Upper lobe of left lung (tissue), 6 donors: ENCODE results near the gene COL19A1. TPM values are rescaled to one million over a fixed set of nuclear protein-coding genes. Genes with fewer than 3 reads are reported as not detected.

Experiments
- ATAC-seq, 2 donors: fragments of 200-7000 bp; cut with Tn5 transposase; one replicate each; pipeline ENCODE4 v1.9.1; 2022; ENCODE audit warnings: mild to moderate bottlenecking in 2 of 2, moderate library complexity in 2 of 2; ENCODE audit not compliant: low FRiP score in 2 of 2
- DNase-seq, 2 donors: peaks; one replicate each; pipeline ENCODE4 v3.0.0-alpha.2; 2019 to 2020
- H3K27ac ChIP-seq, 4 donors: fragments of 200-600 bp; sonication (generic); one replicate each; pipeline ENCODE4 v1.5.1; 2016 to 2019
- H3K27me3 ChIP-seq, 4 donors: fragments of 200-600 bp; sonication (generic); one replicate each; pipeline ENCODE4 v1.5.1; 2017 to 2019
- H3K36me3 ChIP-seq, 4 donors: fragments of 200-600 bp; sonication (generic); one replicate each; pipeline ENCODE4 v1.5.1; 2016 to 2019
- H3K4me1 ChIP-seq, 4 donors: fragments of 200-600 bp; sonication (generic); one replicate each; pipeline ENCODE4 v1.5.1; 2018 to 2019
- H3K4me3 ChIP-seq, 4 donors: fragments of 200-600 bp; sonication (generic); one replicate each; pipeline ENCODE4 v1.5.1; 2017 to 2019; ENCODE audit warnings: mild to moderate bottlenecking in 2 of 4, moderate library complexity in 1 of 4
- H3K9me3 ChIP-seq, 4 donors: fragments of 200-600 bp; sonication (generic); one replicate each; pipeline ENCODE4 v1.5.1; 2018 to 2019
- CTCF ChIP-seq, 6 experiments: fragments of 450-650 bp in 4 of 6; fragments of 200-600 bp in 2 of 6; sonication (generic) in 2 of 6; IDR thresholded peaks; one replicate each; pipeline ENCODE4 v1.5.1; 2016 to 2019; ENCODE audit warnings: antibody characterized with exemption in 6 of 6
- EP300 ChIP-seq, 4 donors: sonication (generic); formaldehyde crosslinking; IDR thresholded peaks; one replicate each; pipeline ENCODE4 v1.5.1; 2017; ENCODE audit warnings: antibody characterized with exemption in 4 of 4, control low read depth in 2 of 4
- POLR2A ChIP-seq, 4 donors: fragments of 450-650 bp; IDR thresholded peaks; one replicate each; pipeline ENCODE4 v1.5.1; 2016 to 2017; ENCODE audit warnings: antibody characterized with exemption in 4 of 4, mild to moderate bottlenecking in 2 of 4
- POLR2AphosphoS5 ChIP-seq, 2 donors: sonication (generic); formaldehyde crosslinking; IDR thresholded peaks; one replicate each; pipeline ENCODE4 v1.5.1; 2017; ENCODE audit warnings: antibody characterized with exemption in 2 of 2
- WGBS, 2 donors: methylation state at CpG; one replicate each; pipeline ENCODE4 v1.1.5; 2017 to 2018; 5-methylcytosine and 5-hydroxymethylcytosine counted together
- total RNA-seq, 6 donors: library from RNA; depleted of rRNA in 4 of 6; stranded (reverse); fragments of >200 nt in 4 of 6; gene quantifications; one replicate each; pipeline versions ENCODE4 v1.1.0 to v1.2.1, GENCODE V29; 2016 to 2021
- donor health status: DM: no; HTN: no; CAD: no; lungs with moderate emphysema.
- donor health status: DM: no; HTN: yes; CAD: no; lungs with severe emphysema.

Gene COL19A1
- total RNA-seq, 6 donors from 2014 or later = 0.49 to 1.0 TPM; not detected in 4

GRCh38 chr6:69895396-69895795, 29.0 kb downstream of the COL19A1 start:
- H3K9me3 ChIP-seq = no peaks in the 10 kb centered on the region
- no peaks in the 10 kb centered on the region for H3K36me3 ChIP-seq
- H3K27me3 ChIP-seq = no peaks in the 10 kb centered on the region
- H3K4me3 ChIP-seq = no peak overlapping the region
- 89 to 93% methylated on average over 4 of the region's 4 CpGs for WGBS, 2 donors
- H3K4me1 ChIP-seq = no peaks in the 10 kb centered on the region
- TF ChIP-seq EP300 (IDR thresholded peaks at IDR 0.05) (no peak), POLR2A (IDR thresholded peaks at IDR 0.05) (no peak), POLR2AphosphoS5 (IDR thresholded peaks at IDR 0.05) (no peak), CTCF (IDR thresholded peaks at IDR 0.05) (no peak)
- DNase-seq (no peak), ATAC-seq (no peak)
- no peak overlapping the region for H3K27ac ChIP-seq

- no peak overlapping the region for H3K27ac ChIP-seq
- H3K4me1 ChIP-seq = no peaks in the 10 kb centered on the region
- no peaks in the 10 kb centered on the region for H3K36me3 ChIP-seq
- WGBS, 2 donors = 94 to 96% methylated on average over 2 of the region's 2 CpGs
- DNase-seq (no peak), ATAC-seq (no peak)
- no peak overlapping the region for H3K4me3 ChIP-seq
- TF ChIP-seq POLR2A (IDR thresholded peaks at IDR 0.05) (no peak), EP300 (IDR thresholded peaks at IDR 0.05) (no peak), CTCF (IDR thresholded peaks at IDR 0.05) (no peak)
- H3K9me3 ChIP-seq = no peaks in the 10 kb centered on the region
- H3K27me3 ChIP-seq = no peaks in the 10 kb centered on the region
Observed at GRCh38 chr6:69900869-69901268, 34.5 kb downstream of the COL19A1 start.

- no peaks in the 10 kb centered on the region for H3K9me3 ChIP-seq
- TF ChIP-seq POLR2AphosphoS5 (IDR thresholded peaks at IDR 0.05) = no peak
- TF ChIP-seq CTCF (IDR thresholded peaks at IDR 0.05) = no peak
- TF ChIP-seq POLR2A (IDR thresholded peaks at IDR 0.05) = no peak
- no peak for TF ChIP-seq EP300 (IDR thresholded peaks at IDR 0.05)
- no peaks in the 10 kb centered on the region for H3K4me1 ChIP-seq
- ATAC-seq (no peak), DNase-seq (no peak)
- H3K4me3 ChIP-seq = no peak overlapping the region
- H3K36me3 ChIP-seq = no peaks in the 10 kb centered on the region
- H3K27me3 ChIP-seq = no peaks in the 10 kb centered on the region
- WGBS, 2 donors = 95 to 96% methylated on average over 3 of the region's 3 CpGs
- H3K27ac ChIP-seq = no peak overlapping the region
Observed at GRCh38 chr6:69901361-69901760, 35.0 kb downstream of the COL19A1 start.

GRCh38 chr6:69907981-69908498, 41.7 kb downstream of the COL19A1 start:
- 37 to 53% methylated on average over 1 of the region's 1 CpG for WGBS, 2 donors
- Histone ChIP-seq H3K27me3 (no peaks in the 10 kb centered on the region), H3K36me3 (no peaks in the 10 kb centered on the region), H3K4me3 (no peak overlapping the region), H3K9me3 (no peaks in the 10 kb centered on the region), H3K27ac (no peak overlapping the region), H3K4me1 (no peaks in the 10 kb centered on the region)
- no peak for DNase-seq
- TF ChIP-seq EP300 (IDR thresholded peaks at IDR 0.05) (no peak), POLR2AphosphoS5 (IDR thresholded peaks at IDR 0.05) (no peak), CTCF (IDR thresholded peaks at IDR 0.05) (no peak), POLR2A (IDR thresholded peaks at IDR 0.05) (no peak)
- ATAC-seq = no peak

- Histone ChIP-seq H3K4me1 (no peaks in the 10 kb centered on the region), H3K27me3 (no peaks in the 10 kb centered on the region), H3K9me3 (no peaks in the 10 kb centered on the region), H3K4me3 (no peak overlapping the region), H3K36me3 (no peaks in the 10 kb centered on the region), H3K27ac (no peak overlapping the region)
- DNase-seq (no peak), ATAC-seq (no peak)
- no peak for TF ChIP-seq POLR2AphosphoS5 (IDR thresholded peaks at IDR 0.05)
- TF ChIP-seq CTCF (IDR thresholded peaks at IDR 0.05) = no peak
- no peak for TF ChIP-seq POLR2A (IDR thresholded peaks at IDR 0.05)
- TF ChIP-seq EP300 (IDR thresholded peaks at IDR 0.05) = no peak
Observed at GRCh38 chr6:69913361-69913760, 47.0 kb downstream of the COL19A1 start.
